IPS DF 4.7 (cell line): Measurements from ENCODE around the gene ADRA2C.
"Not testable (repeated sequence)": the region's sequence is repeated elsewhere in the genome, so short reads cannot be mapped to it uniquely, and the experiment has no call there.

Source experiments
- DNase-seq: peaks from one replicate; pipeline ENCODE4 v3.0.0-alpha.2; 2013; ENCODE audit warnings: low spot score; ENCODE audit errors: extremely low read depth

ADRA2C gene

GRCh38 chr4:3810796-3811485 lies 44.8 kb downstream of the ADRA2C start:
- DNase-seq = no peak

GRCh38 chr4:3811621-3812020 lies 45.4 kb downstream of the ADRA2C start:
- no peak for DNase-seq

DNA sequence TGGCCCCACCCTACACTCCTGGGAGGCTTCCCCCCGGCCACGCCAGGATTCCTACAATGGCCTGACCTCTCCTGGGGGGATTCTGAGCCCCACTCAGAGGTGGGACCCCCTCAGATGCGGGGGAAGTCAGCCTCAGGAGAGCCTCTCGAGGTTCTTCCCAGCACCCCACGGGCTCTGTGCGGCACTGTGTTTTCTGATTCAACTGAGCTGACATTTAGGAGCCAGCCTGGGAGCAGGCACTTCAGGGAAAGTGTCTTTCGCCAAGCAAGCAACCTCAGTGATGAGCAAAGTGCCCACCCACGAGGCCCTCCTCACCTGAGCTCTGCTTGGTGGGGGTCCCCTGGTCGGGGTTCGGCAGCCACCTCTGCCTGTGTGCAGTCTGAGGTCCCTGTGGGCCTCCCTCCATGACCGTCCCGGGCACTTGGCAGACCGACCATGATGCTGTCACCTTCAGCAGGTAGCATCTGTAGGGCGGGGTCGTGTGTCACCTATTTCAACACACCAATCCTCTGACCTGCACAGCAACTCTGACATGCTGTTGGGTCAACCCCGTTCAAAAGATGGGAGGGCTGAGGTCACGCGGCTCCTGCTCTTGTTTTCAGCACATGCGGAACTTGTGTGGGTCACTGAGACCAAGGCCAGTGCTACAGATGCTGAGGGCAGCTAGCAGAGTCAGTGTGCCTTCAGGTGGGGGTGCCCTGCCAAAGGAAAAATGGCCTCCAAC lies 46.2 kb downstream of the ADRA2C start:
- DNase-seq = no peak

DNA sequence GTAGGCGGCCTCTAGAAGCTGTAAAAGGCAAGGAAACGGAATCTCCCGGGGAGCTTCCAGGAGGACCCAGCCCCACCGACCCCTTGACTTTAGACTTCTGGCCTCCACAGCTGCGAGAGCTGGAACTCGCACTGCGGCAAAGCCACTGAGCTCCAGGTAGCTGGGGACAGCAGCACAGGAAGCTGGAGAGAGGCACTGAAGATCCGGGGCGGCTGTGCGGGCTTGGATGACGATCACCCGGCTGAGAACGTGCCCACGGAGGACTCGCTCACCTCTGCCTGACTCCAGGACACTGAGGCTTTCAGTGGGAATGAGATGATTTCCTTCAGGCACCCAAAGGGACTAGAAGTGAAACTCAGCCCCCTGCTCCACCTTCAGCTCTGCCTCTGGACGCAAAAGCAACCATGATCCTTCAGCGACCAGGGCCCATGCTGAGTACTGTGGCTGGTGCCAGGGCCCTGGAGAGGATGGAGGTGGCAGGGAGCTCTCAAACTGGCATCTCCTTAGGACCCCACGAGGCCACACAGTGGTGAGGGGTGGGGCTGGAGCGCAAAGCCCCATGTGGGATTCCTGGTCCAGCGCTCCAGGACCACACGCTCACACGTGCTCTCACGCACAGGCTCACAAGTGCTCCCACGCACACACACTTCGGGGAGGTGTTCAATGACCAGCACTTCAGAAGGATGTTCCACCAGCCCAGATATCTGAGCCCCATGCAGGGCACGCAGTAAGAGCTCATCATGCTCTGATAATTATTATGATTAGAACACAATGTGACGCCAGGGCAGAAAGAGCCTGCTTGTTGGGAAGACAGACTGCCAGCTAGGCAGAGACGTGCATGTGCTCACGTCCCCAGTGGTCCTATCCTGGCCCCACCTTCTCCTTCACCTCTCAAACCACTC lies 47.2 kb downstream of the ADRA2C start:
- no peak for DNase-seq

DNA sequence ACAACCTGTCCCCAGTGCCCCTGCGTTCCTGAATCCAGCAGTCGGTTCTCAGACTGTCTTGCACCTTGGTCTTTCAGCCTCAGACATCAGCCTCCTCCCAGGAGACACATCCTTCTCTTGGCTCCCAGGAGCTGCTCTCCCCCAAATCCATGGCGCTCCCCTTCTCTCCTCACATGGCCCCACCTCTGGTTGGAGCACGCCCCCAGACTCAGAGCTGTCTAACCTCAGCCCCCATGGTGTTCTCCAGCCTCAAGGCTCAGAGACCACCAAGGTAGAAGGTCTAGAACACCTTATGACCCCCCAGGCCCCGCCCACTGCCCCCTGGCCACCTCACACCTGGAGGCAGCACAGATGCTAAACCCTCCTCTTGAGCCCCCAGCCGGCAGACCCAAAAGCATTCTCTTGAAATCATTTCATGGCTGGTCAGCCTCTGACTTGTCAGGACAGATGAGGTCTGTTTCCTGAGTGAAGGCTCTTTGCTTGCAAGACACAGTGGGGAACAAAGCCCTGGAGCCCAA lies 47.9 kb downstream of the ADRA2C start:
- DNase-seq = no peak

DNA sequence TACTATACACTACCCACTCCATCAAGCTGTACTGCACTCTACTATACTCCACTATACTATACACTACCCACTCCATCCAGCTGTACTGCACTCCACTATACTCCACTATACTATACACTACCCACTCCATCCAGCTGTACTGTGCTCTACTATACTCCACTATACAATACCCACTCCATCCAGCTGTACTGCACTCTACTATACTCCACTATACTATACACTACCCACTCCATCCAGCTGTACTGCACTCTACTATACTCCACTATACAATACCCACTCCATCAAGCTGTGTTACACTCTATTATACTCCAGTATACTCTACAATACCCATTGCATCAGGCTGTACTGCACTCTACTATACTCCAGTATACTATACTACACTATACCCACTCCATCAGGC lies 48.7 kb downstream of the ADRA2C start:
- DNase-seq = not testable (repeated sequence)

GRCh38 chr4:3816256-3816825 lies 50.2 kb downstream of the ADRA2C start:
- DNase-seq = no peak

DNA sequence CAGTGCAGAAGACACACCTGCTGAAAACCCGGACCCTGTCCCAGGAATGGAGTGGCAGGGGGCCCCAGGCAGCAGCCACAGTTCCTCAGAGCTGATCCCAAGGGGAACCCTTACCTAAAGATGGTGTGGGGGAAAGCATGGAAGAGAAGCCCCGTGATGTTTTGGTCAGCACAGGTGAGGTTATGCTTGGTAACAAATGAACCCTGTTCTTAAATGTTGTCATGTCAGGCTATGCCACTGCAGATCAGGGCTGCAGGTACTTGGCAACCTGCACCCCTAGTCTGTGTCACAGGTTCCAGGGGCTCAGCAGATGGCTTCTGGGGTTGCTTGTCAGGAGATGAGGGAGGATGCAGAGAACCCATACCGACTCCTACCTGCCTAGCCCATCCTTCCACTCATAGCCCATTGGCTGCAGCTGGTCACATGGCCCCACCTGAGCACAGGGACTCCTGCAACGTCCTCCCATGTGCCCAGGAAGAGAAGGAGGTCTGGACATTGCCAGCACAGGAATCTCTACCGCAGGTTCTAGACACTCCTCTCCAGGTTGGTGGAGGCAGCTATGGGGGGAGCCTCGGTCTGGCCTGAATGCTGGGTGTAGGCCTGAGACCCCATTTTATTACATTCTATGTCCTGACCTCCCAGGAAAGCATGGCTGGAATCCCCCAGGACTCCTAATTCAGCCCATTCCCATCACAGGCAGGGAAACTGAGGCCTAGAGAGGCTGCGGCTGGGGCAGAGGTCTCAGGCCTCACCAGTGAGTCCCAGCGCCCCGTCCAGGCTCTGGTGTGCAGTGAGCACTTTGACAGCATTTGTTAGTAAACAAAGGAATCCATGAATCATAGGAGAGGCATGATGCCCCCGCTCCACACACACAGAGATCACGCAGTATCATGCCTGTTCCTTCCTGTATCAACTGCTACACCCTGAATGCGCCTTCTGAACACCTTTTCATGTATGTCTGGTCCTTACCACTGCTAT lies 51.1 kb downstream of the ADRA2C start:
- no peak for DNase-seq
